H9 (cell line): Measurements from ENCODE around the gene MID1. TPM values are rescaled to one million over a fixed set of nuclear protein-coding genes. Genes with fewer than 3 reads are reported as not detected.
A peak's percentile ranks its signal among the peaks of the same experiment; 100 is the strongest.

Source experiments
- DNase-seq: peaks from one replicate; pipeline ENCODE4 v3.0.0-alpha.2; 2017
- H2AFZ ChIP-seq: one replicate; pipeline ENCODE4 v1.6.1; 2013; ENCODE audit warnings: mild to moderate bottlenecking, low read length, control low read depth, moderate library complexity
- H2AK5ac ChIP-seq: 2 replicates; pipeline ENCODE4 v1.6.1; 2013; ENCODE audit warnings: low read length, control low read depth, mixed read lengths; ENCODE audit not compliant: insufficient read length
- H2BK120ac ChIP-seq: one replicate; pipeline ENCODE4 v1.6.1; 2013; ENCODE audit warnings: low read depth, mild to moderate bottlenecking, low read length, control low read depth, inconsistent platforms; ENCODE audit not compliant: poor library complexity, severe bottlenecking
- H2BK12ac ChIP-seq: 2 replicates; pipeline ENCODE4 v1.6.1; 2013; ENCODE audit warnings: low read length, control low read depth, mixed read lengths, low read depth; ENCODE audit not compliant: insufficient read length
- H2BK15ac ChIP-seq: 2 replicates; pipeline ENCODE4 v1.6.1; 2013; ENCODE audit warnings: low read depth, low read length, control low read depth
- H2BK20ac ChIP-seq: one replicate; pipeline ENCODE4 v1.6.1; 2013; ENCODE audit warnings: low read depth, mild to moderate bottlenecking, low read length, control low read depth, inconsistent platforms; ENCODE audit not compliant: poor library complexity, severe bottlenecking
- H2BK5ac ChIP-seq: 2 replicates; pipeline ENCODE4 v1.6.1; 2013; ENCODE audit warnings: low read length, control low read depth, mixed read lengths; ENCODE audit not compliant: insufficient read length
- H3K14ac ChIP-seq: 2 replicates; pipeline ENCODE4 v1.6.1; 2013; ENCODE audit warnings: low read length, control low read depth; ENCODE audit not compliant: insufficient read depth
- H3K18ac ChIP-seq: 2 replicates; pipeline ENCODE4 v1.6.1; 2013; ENCODE audit warnings: low read depth, mild to moderate bottlenecking, mixed read lengths, low read length, control low read depth; ENCODE audit not compliant: insufficient read length
- H3K23ac ChIP-seq: 2 replicates; pipeline ENCODE4 v1.6.1; 2013; ENCODE audit warnings: low read length, control low read depth, mixed read lengths, low read depth; ENCODE audit not compliant: insufficient read length
- H3K23me2 ChIP-seq: 2 replicates; pipeline ENCODE4 v1.6.1; 2013; ENCODE audit warnings: low read depth, mild to moderate bottlenecking, mixed read lengths, low read length, control low read depth; ENCODE audit not compliant: insufficient read length, poor library complexity, severe bottlenecking
- H3K27ac ChIP-seq: 2 replicates; pipeline ENCODE4 v1.5.1; 2013; ENCODE audit warnings: low read length, control low read depth, mixed read lengths, low read depth; ENCODE audit not compliant: insufficient read length
- H3K27me3 ChIP-seq: 2 replicates; pipeline ENCODE4 v1.6.1; 2013; ENCODE audit warnings: low read length, control low read depth, inconsistent platforms; ENCODE audit not compliant: insufficient read depth
- H3K4ac ChIP-seq: 2 replicates; pipeline ENCODE4 v1.6.1; 2013; ENCODE audit warnings: low read depth, mild to moderate bottlenecking, control low read depth, inconsistent platforms, low read length, moderate library complexity
- H3K4me1 ChIP-seq: 2 replicates; pipeline ENCODE4 v1.6.1; 2013; ENCODE audit warnings: low read length, control low read depth, inconsistent platforms; ENCODE audit not compliant: insufficient read depth
- H3K4me2 ChIP-seq: 2 replicates; pipeline ENCODE4 v1.6.1; 2013; ENCODE audit warnings: low read length, control low read depth, mixed read lengths; ENCODE audit not compliant: insufficient read length, insufficient read depth
- H3K56ac ChIP-seq: 2 replicates; pipeline ENCODE4 v1.6.1; 2013; ENCODE audit warnings: low read depth, mild to moderate bottlenecking, mixed read lengths, low read length, control low read depth; ENCODE audit not compliant: insufficient read length
- H3K79me1 ChIP-seq: 2 replicates; pipeline ENCODE4 v1.6.1; 2013; ENCODE audit warnings: low read depth, mild to moderate bottlenecking, moderate library complexity, low read length, control low read depth, inconsistent platforms; ENCODE audit not compliant: insufficient read depth, poor library complexity, severe bottlenecking
- H3K79me2 ChIP-seq: 2 replicates; pipeline ENCODE4 v1.6.1; 2013; ENCODE audit warnings: low read length, control low read depth, inconsistent platforms; ENCODE audit not compliant: insufficient read depth
- H3K9ac ChIP-seq: 2 replicates; pipeline ENCODE4 v1.6.1; 2013; ENCODE audit warnings: low read length, control low read depth, mixed read lengths; ENCODE audit not compliant: insufficient read length; ENCODE audit errors: extremely low read depth
- H3K9me3 ChIP-seq: one replicate; pipeline ENCODE4 v1.6.1; 2013; ENCODE audit warnings: low read depth, low read length, inconsistent platforms; ENCODE audit not compliant: control insufficient read depth
- H3T11ph ChIP-seq: one replicate; pipeline ENCODE4 v1.6.1; 2013; ENCODE audit warnings: mild to moderate bottlenecking, low read length, control low read depth, inconsistent platforms
- H4K20me1 ChIP-seq: one replicate; pipeline ENCODE4 v1.6.1; 2013; ENCODE audit not compliant: control insufficient read depth, insufficient read length, insufficient read depth
- H4K5ac ChIP-seq: 2 replicates; pipeline ENCODE4 v1.6.1; 2013; ENCODE audit warnings: low read depth, mild to moderate bottlenecking, mixed read lengths, low read length, control low read depth; ENCODE audit not compliant: insufficient read length
- H4K8ac ChIP-seq: replicated peaks from 2 replicates; pipeline ENCODE4 v1.6.1; 2013; ENCODE audit warnings: low read length, control low read depth, mixed read lengths, low read depth; ENCODE audit not compliant: insufficient read length
- H4K91ac ChIP-seq: 2 replicates; pipeline ENCODE4 v1.6.1; 2013; ENCODE audit warnings: low read depth, mild to moderate bottlenecking, moderate library complexity, mixed read lengths, low read length, control low read depth; ENCODE audit not compliant: insufficient read length
- H3K27ac Mint-ChIP-seq, 3 experiments: 2 replicates in 2 of 3; 3 replicates in 1 of 3; pipeline ENCODE4 v1.8.0; 2020 to 2021; ENCODE audit warnings: mixed read lengths in 3 of 3, mild to moderate bottlenecking in 1 of 3, moderate library complexity in 1 of 3
- H3K27me3 Mint-ChIP-seq: 2 replicates; pipeline ENCODE4 v1.8.0; 2021; ENCODE audit warnings: low read depth, mild to moderate bottlenecking, moderate library complexity, mixed read lengths
- H3K36me3 Mint-ChIP-seq, 3 experiments: 2 replicates in 2 of 3; 3 replicates in 1 of 3; pipeline ENCODE4 v1.8.0; 2020 to 2021; ENCODE audit warnings: low read depth in 3 of 3, mixed read lengths in 3 of 3; ENCODE audit not compliant: insufficient read depth in 1 of 3
- H3K4me1 Mint-ChIP-seq, 2 experiments: 2 replicates each; pipeline ENCODE4 v1.8.0; 2020; ENCODE audit warnings: mixed read lengths in 2 of 2
- H3K4me3 Mint-ChIP-seq, 2 experiments: 2 replicates in 1 of 2; 3 replicates in 1 of 2; pipeline ENCODE4 v1.8.0; 2020 to 2021; ENCODE audit warnings: mild to moderate bottlenecking in 2 of 2, mixed read lengths in 2 of 2, moderate library complexity in 1 of 2
- H3K9me3 Mint-ChIP-seq, 2 experiments: 2 replicates in 1 of 2; 3 replicates in 1 of 2; pipeline ENCODE4 v1.8.0; 2020; ENCODE audit warnings: mild to moderate bottlenecking in 2 of 2, mixed read lengths in 2 of 2, moderate library complexity in 1 of 2
- WGBS: extraction: QIAGEN DNeasy Blood & Tissue Kit; methylation state at CpG from one replicate; pipeline ENCODE4 v1.1.7; 2013; ENCODE audit warnings: missing lambda C conversion rate, low lambda C conversion rate, mixed read lengths; ENCODE audit not compliant: insufficient read length; ENCODE audit errors: extremely low coverage; 5-methylcytosine and 5-hydroxymethylcytosine counted together
- total RNA-seq: library from RNA; stranded (reverse); gene quantifications from 2 replicates; pipeline ENCODE4 v1.2.1, GENCODE V29; 2021
- TF ChIP-seq, protein P1 (sequence below): fragments of 200-600 bp; sonication (generic); conservative IDR thresholded peaks from 3 replicates; pipeline ENCODE4 v1.8.0; 2021; ENCODE audit warnings: antibody characterized with exemption, mild to moderate bottlenecking

The MID1 gene
- total RNA-seq, 1 experiment from 2014 or later = 32.9 TPM

DNA sequence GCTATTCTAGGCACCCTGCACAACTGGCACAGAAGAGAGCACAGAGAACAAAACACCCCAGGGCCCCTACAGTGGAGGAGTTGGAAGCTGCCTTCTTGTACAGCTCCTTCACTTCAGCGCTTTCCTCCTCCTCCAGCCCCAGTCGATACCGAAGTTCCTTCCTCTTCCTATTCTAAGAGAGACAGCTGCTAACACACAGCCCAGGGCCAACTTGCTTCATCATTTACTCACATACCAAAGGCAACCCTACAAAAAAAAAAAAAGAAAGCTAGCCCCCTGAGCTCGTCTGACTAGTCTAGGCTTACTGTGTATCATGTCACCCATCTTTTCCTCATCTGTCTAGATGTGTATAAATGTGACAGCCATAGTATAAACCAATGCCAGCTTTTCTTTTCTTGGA is 64.5 kb downstream of the MID1 start:
- Histone ChIP-seq H3K18ac (no peak overlapping the region), H3K27ac (no peak overlapping the region), H2BK5ac (no peak overlapping the region), H3K56ac (no peak overlapping the region), H3K9me3 (no peaks in the 10 kb centered on the region), H3K4ac (no peak overlapping the region), H3K4me2 (no peak overlapping the region), H3K79me1 (no peaks in the 10 kb centered on the region), H2BK15ac (no peak overlapping the region), H3K23ac (no peak overlapping the region), H4K5ac (no peak overlapping the region), H4K20me1 (no peaks in the 10 kb centered on the region), H2BK120ac (no peak overlapping the region), H2AFZ (no peak overlapping the region), H3K9ac (no peak overlapping the region), H3K79me2 (peaks cover 23% of the 10 kb centered on the region; the same call in 1 of the 2 replicates), H3K14ac (no peak overlapping the region), H2BK20ac (no peak overlapping the region), H2AK5ac (no peak overlapping the region), H3K4me1 (peaks cover 7% of the 10 kb centered on the region), H2BK12ac (no peak overlapping the region), H4K91ac (no peak overlapping the region), H3T11ph (no peak overlapping the region), H3K23me2 (no peaks in the 10 kb centered on the region), H3K27me3 (no peaks in the 10 kb centered on the region), H4K8ac (no peak overlapping the region)
- DNase-seq = no peak
- no CpG with 5 or more reads among the region's 4 CpGs for WGBS
- Mint-ChIP-seq H3K27me3 (no peaks in the 10 kb centered on the region), H3K4me1 (peaks cover 23 to 29% of the 10 kb centered on the region in 2 experiments), H3K36me3 (peaks cover 6 to 8% (median 7%) of the 10 kb centered on the region in 3 experiments; a peak in 4 of 7 replicates), H3K9me3 (peaks cover 35 to 36% of the 10 kb centered on the region in 2 experiments), H3K4me3 (no peak overlapping the region), H3K27ac (peak overlapping the region in 2 of 3 experiments; percentile 36 to 68; a peak in 3 of 7 replicates)
- TF ChIP-seq, protein P1, sequence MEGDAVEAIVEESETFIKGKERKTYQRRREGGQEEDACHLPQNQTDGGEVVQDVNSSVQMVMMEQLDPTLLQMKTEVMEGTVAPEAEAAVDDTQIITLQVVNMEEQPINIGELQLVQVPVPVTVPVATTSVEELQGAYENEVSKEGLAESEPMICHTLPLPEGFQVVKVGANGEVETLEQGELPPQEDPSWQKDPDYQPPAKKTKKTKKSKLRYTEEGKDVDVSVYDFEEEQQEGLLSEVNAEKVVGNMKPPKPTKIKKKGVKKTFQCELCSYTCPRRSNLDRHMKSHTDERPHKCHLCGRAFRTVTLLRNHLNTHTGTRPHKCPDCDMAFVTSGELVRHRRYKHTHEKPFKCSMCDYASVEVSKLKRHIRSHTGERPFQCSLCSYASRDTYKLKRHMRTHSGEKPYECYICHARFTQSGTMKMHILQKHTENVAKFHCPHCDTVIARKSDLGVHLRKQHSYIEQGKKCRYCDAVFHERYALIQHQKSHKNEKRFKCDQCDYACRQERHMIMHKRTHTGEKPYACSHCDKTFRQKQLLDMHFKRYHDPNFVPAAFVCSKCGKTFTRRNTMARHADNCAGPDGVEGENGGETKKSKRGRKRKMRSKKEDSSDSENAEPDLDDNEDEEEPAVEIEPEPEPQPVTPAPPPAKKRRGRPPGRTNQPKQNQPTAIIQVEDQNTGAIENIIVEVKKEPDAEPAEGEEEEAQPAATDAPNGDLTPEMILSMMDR = no peak
